Measurements from ENCODE around the gene DGCR2.
"Not testable (repeated sequence)": the region's sequence is repeated elsewhere in the genome, so short reads cannot be mapped to it uniquely, and the experiment has no call there.

Gene DGCR2

GRCh38 chr22:19041704-19042074, 80.5 kb downstream of the DGCR2 start:
- DNase-seq (ENCODE audit: low spot score) = no peak

DNA sequence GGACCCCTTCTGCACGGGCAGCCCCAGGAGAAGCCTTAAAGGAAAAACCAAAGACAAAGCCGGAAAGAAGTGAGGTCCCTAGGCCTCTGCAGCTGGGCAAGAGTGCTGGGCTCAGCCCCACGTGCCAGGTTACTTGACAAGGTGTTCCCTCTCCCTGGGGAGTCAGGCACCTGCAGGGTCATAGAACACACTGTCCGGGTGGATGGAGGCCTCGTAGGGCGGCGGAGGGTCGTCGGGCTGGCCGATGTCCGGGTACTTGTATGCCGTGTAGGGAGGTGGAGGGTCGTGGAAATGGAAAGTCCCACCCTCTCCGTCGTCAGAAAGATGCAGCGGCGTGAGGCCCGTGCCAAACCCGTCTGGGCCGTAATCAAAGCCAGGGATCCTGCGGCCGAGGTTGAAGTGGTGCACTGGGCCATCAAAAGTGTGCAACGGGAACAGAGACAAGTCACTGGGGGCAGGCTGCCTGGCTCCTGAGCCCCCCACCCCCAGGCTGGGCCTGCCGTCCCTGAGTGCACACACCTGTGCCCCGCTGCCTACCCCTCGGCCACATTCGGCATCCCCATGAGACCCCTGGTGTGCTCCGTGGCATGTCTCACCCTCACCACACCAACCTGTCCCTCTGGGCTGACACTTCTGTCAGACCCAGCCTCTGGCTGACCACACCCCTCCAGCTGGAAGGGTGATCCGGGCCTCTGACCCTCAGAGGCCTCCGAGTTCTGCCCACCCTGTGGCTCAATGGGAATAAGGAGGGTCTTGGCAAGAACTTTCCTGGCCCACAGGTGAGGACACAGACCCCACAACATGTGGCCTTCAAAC, 81.1 kb downstream of the DGCR2 start:
- no peak for DNase-seq (ENCODE audit: low spot score)

- DNase-seq (ENCODE audit: low spot score) = no peak
These were observed 81.8 kb downstream of the DGCR2 start for GRCh38 chr22:19040391-19040861.

GRCh38 chr22:19039796-19040280, 82.4 kb downstream of the DGCR2 start:
- no peak for DNase-seq (ENCODE audit: low spot score)

- DNase-seq (ENCODE audit: low spot score) = no peak
These were observed 82.8 kb downstream of the DGCR2 start for GRCh38 chr22:19039448-19039780.

DNA sequence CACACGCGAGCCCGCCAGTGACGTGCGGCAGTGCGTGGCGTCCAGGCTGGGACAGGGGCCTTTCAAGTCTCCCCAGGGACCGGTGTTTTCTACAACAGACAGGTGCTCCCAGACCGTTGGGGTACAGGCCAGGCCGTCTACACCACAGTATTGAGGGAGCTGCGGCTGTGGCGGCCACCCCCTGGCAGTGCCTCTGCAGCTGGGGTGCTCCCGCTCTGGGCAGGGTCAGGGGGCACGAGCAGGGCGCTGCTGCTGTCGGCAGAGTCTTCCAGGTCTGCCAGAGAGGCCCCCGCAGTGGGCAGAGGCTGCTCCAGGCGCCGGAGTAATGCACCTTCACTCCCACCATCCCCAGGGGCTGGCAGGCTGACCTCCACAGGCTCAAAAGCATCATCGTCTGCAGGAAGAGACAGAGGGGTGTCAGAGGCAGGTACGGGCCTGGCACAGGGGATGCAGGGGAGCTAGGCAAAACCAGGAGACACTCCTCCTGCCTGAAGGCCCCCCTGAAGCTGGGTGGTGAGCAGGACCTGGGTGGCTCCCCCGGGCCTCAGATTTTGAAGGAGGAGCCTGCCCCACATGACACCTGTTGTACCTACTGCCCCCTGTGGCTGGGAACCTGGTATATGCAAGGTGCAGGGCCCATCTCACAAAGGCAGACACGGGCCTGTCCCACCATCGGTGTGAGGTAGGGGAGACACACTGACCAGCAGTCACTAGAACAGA, 83.3 kb downstream of the DGCR2 start:
- DNase-seq (ENCODE audit: low spot score) = no peak

DNA sequence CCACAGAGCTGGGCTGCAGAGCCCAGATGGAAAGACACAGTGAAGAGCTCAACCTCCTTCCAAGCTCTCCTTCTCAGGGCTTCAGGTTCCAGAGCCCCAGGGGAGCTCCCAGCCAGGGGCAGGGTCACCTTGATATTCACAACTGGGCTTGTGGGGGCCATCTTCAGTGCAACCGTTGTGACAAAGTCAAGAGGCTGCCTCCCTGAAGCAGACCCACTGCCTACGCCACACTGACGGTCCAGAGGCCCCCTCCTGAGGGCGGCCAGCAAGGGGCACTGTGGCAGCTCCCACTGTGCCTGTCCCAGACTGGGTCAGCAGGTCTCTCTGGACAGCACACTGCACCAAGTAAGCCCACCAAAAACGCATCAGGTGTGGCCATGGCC, 84.1 kb downstream of the DGCR2 start:
- DNase-seq (ENCODE audit: low spot score) = no peak

- DNase-seq (ENCODE audit: low spot score) = no peak
These were observed 84.7 kb downstream of the DGCR2 start for GRCh38 chr22:19037282-19038163.

DNA sequence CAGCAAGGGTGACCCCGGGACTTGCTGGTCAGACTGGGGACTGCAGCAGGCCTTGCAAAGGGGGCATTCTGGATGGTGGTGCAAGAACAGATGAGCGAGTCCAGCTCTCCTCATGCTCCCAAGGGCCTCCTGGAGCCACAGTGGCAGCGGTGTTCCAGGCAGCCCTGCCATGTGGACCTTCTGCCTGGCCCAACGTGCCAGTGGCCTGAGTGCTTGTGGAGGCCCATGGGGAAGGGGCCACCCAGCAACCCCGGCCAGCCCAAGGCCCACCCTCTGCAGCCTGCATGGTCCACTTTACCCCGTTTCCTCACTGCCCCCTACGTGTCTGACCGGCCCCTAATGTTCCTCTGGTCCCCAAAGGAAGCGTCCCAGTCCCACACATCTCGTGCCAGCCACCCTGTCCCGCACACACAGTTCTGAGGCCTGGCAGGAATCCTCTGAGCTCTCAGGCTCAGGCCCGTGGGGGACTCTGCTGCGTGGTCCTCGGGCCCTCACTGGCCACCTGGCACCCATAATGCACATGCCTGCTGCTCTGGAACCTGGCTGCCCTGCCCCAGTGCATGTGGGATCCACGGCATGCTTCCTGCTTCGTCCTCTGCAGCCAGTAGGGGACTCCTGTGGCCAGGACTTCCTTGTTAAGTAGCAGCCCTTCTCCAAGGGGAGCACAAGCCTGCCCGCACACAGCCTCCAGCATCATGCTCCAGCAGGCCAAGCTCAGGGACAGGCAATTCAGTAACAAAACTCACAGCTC, 85.5 kb downstream of the DGCR2 start:
- no peak for DNase-seq (ENCODE audit: low spot score)

GRCh38 chr22:19036229-19036522, 86.0 kb downstream of the DGCR2 start:
- DNase-seq (ENCODE audit: low spot score) = no peak

GRCh38 chr22:19035474-19036228, 86.6 kb downstream of the DGCR2 start:
- DNase-seq (ENCODE audit: low spot score) = no peak

- not testable (repeated sequence) for DNase-seq (ENCODE audit: low spot score)
These were observed 87.1 kb downstream of the DGCR2 start for GRCh38 chr22:19035126-19035473.

DNA sequence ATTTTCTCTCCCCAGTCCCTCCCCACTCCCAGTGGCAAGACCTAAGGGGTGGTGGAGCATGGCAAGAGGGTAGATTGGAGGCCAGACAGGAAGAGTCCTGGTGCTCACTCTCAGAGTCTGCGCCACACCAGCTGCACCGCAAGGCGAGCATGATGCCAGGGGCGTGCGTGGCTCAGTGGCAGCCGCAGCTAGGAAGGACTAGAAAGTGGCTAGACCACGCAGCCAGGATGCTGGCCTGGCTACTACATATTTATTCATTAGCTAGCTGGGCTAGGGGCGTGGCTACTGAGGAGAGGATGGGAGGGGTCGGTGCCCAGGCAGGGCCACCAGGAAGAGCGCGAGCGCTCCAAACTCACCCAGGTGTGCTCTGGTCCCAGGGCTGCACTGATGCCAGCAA, 87.5 kb downstream of the DGCR2 start:
- DNase-seq (ENCODE audit: low spot score) = not testable (repeated sequence)

- not testable (repeated sequence) for DNase-seq (ENCODE audit: low spot score)
These were observed 88.0 kb downstream of the DGCR2 start for GRCh38 chr22:19034031-19034723.

GRCh38 chr22:19033568-19033905, 88.7 kb downstream of the DGCR2 start:
- not testable (repeated sequence) for DNase-seq (ENCODE audit: low spot score)

- DNase-seq (ENCODE audit: low spot score) = not testable (repeated sequence)
These were observed 89.2 kb downstream of the DGCR2 start for GRCh38 chr22:19032898-19033567.

DNA sequence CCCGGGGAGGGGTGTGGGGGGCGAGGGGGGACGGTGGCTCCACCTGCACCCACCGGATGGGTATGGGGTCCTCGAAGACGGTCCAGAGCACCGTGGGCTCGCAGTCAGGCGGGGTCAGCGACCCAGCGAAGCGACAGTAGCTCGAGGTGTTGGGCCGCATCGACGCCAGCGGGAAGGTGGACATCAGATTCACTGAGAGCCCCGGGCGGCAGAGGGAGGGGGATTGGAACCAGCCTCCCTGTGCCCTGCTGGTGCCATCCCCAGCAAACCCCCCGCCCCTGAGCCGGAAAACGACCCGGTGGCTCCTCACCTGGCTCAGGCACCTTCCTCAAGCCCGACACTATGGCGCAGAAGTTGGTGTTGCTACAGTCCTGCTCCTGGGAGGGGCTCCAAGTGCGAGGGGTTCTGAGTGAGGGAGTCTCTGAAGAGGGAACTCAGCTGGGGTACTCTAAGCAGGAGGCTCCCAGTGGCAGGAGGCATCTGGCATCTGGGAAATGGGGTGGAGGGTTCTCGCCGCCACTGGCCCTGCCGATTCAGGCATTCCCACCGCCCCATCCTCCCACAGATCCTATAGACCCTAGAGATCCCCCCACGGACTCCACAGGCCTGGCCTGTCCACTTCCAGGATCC, 89.9 kb downstream of the DGCR2 start:
- not testable (repeated sequence) for DNase-seq (ENCODE audit: low spot score)

DNA sequence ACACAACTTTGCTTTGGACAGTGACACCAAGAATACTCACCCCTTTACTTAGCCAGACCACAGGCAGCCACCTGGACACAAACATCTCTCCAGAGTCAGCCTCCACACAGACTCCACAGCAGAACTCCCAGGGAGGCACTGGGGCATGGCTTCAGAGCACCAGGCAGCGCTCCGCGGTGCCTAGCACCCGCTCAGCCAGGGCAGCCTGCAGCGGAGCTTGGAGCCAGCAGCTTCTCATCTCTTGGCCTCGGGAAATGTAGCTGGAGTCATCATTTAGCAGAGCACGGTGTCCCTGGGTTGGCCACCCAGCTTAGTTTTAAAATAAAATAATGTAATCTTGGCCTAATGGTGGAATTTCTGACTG, 91.3 kb downstream of the DGCR2 start:
- DNase-seq (ENCODE audit: low spot score) = not testable (repeated sequence)

DNA sequence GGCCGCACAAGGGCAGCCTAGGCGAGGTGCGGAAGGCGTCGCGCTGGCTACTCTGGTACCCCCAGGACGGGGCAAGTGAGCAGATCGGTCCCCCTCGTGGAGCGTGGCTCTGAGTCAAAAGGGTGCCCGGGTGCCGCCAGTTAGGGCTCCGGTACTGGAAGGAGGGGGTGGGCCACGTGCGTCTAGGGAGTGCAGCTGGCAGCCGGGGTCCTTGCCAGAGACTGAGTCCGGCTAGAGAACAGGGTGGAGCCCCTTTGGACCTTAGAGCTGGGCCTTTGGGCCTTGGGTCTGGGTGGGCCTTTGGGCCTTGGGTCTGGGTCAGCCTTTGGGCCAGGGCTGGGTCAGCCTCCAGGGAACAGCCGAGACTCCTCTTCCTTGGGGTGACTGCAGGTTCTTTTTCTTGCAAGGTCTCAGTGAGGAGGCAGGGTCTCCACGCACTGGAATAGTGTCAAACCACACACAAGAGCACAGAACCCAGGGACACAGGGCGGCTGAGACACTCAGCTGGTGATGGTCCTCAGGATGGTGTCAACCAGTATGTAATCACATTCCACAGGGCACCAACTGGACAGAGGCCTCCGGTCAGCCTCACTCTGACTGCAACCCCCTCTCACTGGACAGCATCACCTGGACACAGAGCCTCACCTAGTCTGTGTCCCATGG, 91.9 kb downstream of the DGCR2 start:
- not testable (repeated sequence) for DNase-seq (ENCODE audit: low spot score)

All from germinal center (tissue), 1 donor.